GM12865 (cell line): ENCODE results near the gene LARP1.

Experiments
- DNase-seq: peaks from one replicate; pipeline ENCODE4 v3.0.0; 2010; ENCODE audit warnings: low read depth
- H3K4me3 ChIP-seq: 2 replicates; pipeline ENCODE4 v1.5.1; 2011; ENCODE audit warnings: mild to moderate bottlenecking, low read depth, low read length, control low read depth
- TF ChIP-seq, protein P1 (sequence below): IDR thresholded peaks from 2 replicates; pipeline ENCODE4 v1.5.1; 2011; ENCODE audit warnings: low read length, control low read depth, low read depth, inconsistent platforms; ENCODE audit not compliant: insufficient read depth; ENCODE audit errors: missing control alignments

The LARP1 gene

DNA sequence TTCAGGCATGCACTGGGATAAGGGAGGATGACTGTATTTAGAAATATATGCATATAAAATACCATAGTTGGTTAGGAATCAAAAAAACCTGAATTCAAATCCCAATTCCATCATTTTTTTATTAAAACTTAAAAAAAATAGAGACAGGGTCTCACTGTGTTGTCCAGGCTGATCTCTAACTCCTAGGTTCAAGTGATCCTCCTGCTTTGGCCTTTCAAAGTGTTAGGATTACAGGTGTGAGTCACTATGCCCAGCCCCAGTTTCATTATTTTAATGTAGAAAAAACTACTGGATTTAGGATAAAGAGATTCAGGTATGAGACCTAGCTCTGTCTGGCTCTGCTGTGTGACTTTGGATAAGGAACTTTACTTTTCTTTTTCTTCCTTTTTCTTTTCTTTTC lies 3.3 kb upstream of the LARP1 start:
- no peak overlapping the region for H3K4me3 ChIP-seq
- TF ChIP-seq, protein P1, sequence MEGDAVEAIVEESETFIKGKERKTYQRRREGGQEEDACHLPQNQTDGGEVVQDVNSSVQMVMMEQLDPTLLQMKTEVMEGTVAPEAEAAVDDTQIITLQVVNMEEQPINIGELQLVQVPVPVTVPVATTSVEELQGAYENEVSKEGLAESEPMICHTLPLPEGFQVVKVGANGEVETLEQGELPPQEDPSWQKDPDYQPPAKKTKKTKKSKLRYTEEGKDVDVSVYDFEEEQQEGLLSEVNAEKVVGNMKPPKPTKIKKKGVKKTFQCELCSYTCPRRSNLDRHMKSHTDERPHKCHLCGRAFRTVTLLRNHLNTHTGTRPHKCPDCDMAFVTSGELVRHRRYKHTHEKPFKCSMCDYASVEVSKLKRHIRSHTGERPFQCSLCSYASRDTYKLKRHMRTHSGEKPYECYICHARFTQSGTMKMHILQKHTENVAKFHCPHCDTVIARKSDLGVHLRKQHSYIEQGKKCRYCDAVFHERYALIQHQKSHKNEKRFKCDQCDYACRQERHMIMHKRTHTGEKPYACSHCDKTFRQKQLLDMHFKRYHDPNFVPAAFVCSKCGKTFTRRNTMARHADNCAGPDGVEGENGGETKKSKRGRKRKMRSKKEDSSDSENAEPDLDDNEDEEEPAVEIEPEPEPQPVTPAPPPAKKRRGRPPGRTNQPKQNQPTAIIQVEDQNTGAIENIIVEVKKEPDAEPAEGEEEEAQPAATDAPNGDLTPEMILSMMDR, result no peak
- no peak for DNase-seq

DNA sequence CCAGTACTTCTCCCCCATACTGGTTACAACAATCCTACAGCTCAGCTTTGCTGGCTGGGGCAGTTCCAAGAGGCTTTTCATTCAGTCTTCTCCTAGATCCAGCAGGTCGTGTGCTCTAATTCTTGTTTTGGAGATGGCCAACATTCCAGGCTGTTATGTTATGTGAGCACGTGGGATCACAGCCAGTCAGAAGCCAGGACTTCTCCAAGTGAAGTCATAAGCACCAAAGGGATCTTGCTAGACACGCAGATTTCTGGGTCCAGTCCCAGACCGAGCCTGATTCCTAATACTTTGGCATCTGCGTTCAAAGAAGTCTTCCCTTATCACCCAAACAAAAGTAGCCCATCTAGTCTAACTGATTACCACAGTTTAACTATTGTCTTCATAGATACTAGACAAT lies 1.4 kb upstream of the LARP1 start:
- H3K4me3 ChIP-seq, result peak overlapping the region; percentile 82
- TF ChIP-seq, protein P1, result no peak

DNA sequence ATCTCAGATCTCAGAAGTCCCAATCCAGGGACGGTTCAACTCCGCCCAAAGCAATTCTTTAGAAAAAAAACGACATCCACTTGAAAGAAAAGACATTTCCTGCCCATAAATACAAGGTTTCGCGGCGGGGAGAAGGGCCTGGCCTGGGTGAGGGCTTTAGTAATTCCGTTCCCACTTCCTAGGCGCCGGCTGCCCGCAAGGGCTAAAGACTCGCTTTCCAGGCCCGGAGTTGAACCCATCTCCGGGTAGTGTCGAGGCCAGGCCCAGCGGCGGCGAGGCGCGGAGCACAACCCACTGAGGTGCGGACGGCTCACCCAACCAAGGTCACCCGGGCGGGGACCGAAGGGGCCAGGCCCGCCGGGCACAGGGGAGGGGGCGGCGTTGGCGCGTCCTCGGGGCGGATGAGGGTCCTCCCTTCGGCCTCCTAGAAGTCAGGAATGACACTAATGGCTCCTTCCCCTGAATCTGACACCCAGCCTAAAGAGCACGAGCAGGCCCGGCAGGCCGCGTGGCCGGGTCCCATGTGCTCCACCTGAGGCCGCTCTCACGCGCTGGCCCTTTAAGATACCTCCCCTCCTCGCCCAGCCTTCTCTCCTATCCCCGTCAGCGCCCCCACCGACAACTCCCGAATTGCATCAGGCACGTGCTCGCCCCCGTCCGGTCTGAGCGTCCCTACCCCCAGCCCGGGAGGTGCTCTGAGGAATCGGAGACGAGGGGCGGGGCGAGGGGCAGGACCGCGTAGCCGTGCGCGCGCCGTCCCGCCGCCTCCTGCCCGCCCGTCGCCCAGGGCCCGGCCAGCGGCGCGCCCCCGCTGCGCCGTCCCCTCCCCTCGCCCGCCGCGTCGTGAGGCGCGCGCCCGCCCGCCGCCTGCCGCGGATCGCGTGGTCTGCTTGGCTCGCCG lies 467 bp upstream of the LARP1 start:
- DNase-seq, result peak; percentile 100
- TF ChIP-seq, protein P1, result peak; percentile 42
- peak overlapping the region; percentile 82 for H3K4me3 ChIP-seq

More for the DNA sequence above, 1.4 kb upstream of the LARP1 start:
- no peak for DNase-seq

DNA sequence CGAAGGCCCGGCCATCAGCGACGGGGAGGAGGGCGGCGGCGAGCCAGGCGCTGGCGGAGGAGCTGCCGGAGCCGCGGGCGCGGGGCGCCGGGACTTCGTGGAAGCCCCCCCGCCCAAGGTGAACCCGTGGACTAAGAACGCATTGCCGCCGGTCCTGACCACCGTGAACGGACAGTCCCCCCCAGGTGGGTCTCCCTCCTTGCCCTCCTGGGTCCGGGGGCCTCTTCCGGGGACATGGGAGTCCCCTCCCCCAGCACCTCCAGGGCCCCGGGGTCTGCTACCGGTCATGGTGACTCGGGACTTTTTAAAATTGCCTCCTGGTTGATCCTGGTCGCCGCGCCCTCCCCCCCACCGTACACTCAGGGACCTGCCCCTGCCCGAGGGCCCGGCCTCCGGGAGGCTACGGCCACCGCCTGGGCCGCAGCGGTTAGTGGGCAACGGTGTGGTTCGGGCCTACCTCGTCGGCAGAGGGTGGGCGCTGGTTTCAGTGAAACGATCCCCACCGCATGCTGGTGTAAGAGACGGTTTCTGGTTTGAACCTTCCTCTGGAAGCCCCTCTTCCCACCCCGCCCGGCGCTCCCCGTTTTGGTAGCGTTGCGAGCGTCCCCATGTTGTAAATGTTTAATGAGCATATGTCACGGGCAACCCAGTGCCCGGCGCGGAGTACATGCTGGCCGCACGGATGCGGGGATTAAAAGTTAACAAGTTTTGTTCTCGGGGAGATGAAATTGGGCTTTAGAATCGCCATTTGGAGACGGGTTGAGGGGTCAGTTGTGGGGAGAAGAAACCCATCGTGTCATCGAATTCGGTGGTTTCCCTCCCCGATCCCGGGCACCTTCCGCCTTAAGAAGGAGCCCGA lies 1.1 kb downstream of the LARP1 start:
- DNase-seq, result peak; percentile 53
- TF ChIP-seq, protein P1, result no peak
- H3K4me3 ChIP-seq, result peak overlapping the region; percentile 74

DNA sequence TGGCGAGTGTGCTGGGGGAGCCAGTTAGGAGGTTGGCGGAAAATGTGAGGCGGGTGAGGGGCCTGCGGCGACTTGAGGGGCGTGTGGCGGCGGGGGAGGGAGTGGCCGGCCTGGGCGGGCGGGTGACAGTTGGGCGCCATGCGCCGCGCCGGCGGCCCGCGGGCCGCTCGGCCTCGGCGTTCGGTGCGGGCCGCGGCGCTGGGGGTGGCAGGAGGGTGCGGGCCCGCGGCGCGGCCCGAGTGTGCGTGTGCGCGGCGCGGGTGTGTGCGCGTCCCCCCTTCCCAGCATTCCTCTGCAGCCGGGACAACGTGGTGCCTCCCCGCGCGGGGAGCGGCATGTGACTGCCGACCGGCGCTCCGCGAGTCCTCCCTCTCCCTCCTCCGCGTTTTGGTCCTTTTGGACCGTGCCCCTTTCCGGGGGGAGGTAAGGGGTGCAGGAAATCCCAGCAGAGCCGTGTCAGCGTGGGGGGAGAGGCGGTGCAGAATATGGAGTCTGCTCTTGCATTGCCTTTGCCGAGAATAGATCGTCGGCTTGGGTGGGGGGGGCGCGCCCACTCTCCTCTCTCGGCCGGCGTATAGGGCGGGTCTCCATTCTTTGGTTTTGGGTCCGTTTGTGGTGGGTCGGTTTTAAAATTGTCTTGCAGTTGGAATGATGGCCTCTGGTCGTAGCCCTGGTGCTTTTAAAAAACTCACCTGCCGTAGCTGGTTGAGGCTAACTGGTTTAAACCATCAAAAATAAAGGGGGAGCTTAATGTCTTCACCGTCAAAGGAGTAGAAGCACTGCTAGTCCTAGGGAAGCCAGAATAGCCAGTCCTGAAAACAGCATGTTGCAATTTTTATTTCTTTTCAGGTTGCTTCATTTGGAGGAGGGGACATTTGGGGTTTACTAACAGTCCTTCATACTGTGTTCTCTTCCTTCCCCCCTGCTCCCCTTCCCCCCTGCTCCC lies 2.0 kb downstream of the LARP1 start:
- peak; percentile 59 for DNase-seq
- TF ChIP-seq, protein P1, result no peak
- H3K4me3 ChIP-seq, result peak overlapping the region; percentile 74

DNA sequence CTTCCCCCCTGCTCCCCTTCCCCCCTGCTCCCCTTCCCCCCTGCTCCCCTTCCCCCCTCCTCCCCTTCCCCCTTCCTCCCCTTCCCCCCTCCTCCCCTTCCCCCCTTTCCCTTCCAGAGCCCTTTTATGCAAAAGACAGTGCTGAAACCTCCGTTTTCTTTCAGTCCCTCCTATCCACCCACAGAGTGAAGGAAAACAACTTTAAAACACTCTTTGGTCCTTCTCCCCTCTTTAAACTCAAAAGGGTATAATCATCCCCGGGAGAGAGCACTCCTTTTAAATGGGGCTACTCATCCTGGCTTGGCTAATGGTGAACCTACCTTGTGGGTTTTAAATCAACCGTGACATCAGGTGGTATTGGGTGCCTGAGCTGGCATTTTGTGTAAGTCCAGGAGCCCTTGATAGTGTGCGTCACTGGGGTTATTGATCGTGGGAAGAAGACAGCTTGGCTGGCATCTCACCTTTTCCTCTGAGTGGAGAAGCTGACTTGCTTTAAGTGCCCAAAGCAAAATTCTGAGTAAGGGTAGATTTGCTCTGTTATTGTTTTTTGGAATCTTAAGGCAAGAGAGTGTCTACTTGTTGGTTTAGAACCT lies 2.7 kb downstream of the LARP1 start:
- H3K4me3 ChIP-seq, result peak overlapping the region; percentile 74
- peak; percentile 46 for DNase-seq
- TF ChIP-seq, protein P1, result no peak
